MM.1S (cell line): ENCODE results near the gene ARGLU1.

Experiments used
- DNase-seq: peaks from one replicate; pipeline ENCODE4 v3.0.0-alpha.2; 2015
- H2AFZ ChIP-seq: fragments of 300-600 bp; sonication (generic); 2 replicates; pipeline ENCODE4 v1.6.0; 2016; ENCODE audit warnings: antibody characterized with exemption, low read length
- H3F3A ChIP-seq: fragments of 300-600 bp; sonication (generic); 2 replicates; pipeline ENCODE4 v1.6.1; 2016; ENCODE audit warnings: mild to moderate bottlenecking, antibody characterized with exemption, low read length, moderate library complexity, mixed read lengths; ENCODE audit not compliant: insufficient read depth
- H3K27ac ChIP-seq: fragments of 300-600 bp; sonication (generic); 2 replicates; pipeline ENCODE4 v1.5.1; 2016; ENCODE audit warnings: mild to moderate bottlenecking, low read length
- H3K27me3 ChIP-seq: fragments of 300-600 bp; sonication (generic); replicated peaks from 2 replicates; pipeline ENCODE4 v1.6.0; 2016; ENCODE audit warnings: low read length; ENCODE audit not compliant: insufficient read depth
- H3K36me3 ChIP-seq: fragments of 300-600 bp; sonication (generic); replicated peaks from 2 replicates; pipeline ENCODE4 v1.6.1; 2016; ENCODE audit warnings: mild to moderate bottlenecking, low read length, mixed read lengths; ENCODE audit not compliant: insufficient read depth
- H3K4me1 ChIP-seq: fragments of 300-600 bp; sonication (generic); 2 replicates; pipeline ENCODE4 v1.6.1; 2016; ENCODE audit warnings: low read length, mixed read lengths
- H3K4me2 ChIP-seq: fragments of 300-600 bp; sonication (generic); 2 replicates; pipeline ENCODE4 v1.6.0; 2016; ENCODE audit warnings: low read depth, low read length
- H3K4me3 ChIP-seq: fragments of 300-600 bp; sonication (generic); 2 replicates; pipeline ENCODE4 v1.5.1; 2016; ENCODE audit warnings: low read length, mixed read lengths
- H3K79me2 ChIP-seq: fragments of 300-600 bp; sonication (generic); 2 replicates; pipeline ENCODE4 v1.6.1; 2016; ENCODE audit warnings: mixed run types, low read length, mixed read lengths
- H3K9ac ChIP-seq: fragments of 300-600 bp; sonication (generic); 2 replicates; pipeline ENCODE4 v1.6.1; 2016; ENCODE audit warnings: low read length, mixed read lengths
- H3K9me2 ChIP-seq: fragments of 300-600 bp; sonication (generic); replicated peaks from 2 replicates; pipeline ENCODE4 v1.6.1; 2016; ENCODE audit warnings: mild to moderate bottlenecking, low read length, mixed read lengths; ENCODE audit not compliant: insufficient read depth
- H3K9me3 ChIP-seq: fragments of 300-600 bp; sonication (generic); replicated peaks from 2 replicates; pipeline ENCODE4 v1.6.1; 2016; ENCODE audit warnings: mild to moderate bottlenecking, low read length, mixed read lengths; ENCODE audit not compliant: insufficient read depth
- H4K20me1 ChIP-seq: fragments of 300-600 bp; sonication (generic); 2 replicates; pipeline ENCODE4 v1.6.1; 2016; ENCODE audit warnings: mild to moderate bottlenecking, low read length, moderate library complexity, mixed read lengths; ENCODE audit not compliant: insufficient read depth
- EZH2 ChIP-seq: fragments of 300-600 bp; sonication (generic); optimal IDR thresholded peaks from 2 replicates; pipeline ENCODE3; 2017; ENCODE audit warnings: low read depth, mild to moderate bottlenecking, antibody characterized with exemption, low read length, mixed read lengths
- EZH2phosphoT487 ChIP-seq: fragments of 300-600 bp; sonication (generic); IDR thresholded peaks from 2 replicates; pipeline ENCODE4 v1.6.1; 2018; ENCODE audit warnings: antibody characterized with exemption, low read length
- TF ChIP-seq, protein P1 (sequence below): fragments of 300-600 bp; sonication (generic); IDR thresholded peaks from 2 replicates; pipeline ENCODE4 v1.5.1; 2016; ENCODE audit warnings: antibody characterized with exemption, low read length, mixed read lengths

The ARGLU1 gene

DNA sequence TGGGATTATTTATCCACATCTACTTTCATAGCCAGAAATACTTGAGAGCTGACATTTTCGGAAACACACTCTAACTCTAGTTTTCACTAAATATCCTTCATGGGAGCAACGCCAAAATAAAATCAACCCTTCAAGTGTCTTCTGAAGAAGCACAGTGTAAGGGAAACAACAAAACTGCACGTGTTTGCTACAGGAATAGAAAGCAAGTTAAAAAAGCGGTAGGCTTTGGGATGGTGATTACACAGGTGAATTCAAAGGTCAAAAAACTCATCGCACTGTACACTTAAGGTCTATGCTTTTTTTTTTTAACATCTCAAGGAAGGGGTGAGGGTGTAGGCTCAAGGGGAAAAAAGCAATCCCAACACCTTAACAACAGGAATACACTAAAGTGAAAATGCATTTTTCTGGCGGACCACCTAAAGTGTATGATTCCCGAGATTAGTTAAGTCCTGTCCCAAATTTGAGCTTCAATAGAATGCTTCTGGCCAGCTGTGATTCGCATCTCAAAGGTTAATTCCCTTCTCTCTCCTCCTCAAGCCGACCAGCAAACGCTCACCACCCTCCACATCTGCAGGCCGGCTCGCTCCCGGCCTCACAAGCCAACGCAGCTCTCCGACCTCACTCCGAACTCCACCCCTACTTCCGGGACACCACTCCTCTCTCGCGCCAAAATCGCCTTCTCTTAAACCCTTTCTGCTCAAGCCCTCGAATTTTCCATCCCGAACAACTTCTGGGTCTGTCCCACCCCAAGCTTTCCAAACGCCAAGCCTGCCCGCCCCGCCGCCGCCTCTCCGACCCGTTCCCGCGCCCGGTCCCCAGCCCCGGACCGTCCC, 1.1 kb downstream of the ARGLU1 start:
- Histone ChIP-seq H3K4me3 (peak overlapping the region; percentile 98), H3K27ac (peak overlapping the region; percentile 93), H3K4me2 (peak overlapping the region; percentile 90), H3K9me2 (no peaks in the 10 kb centered on the region), H3K9me3 (no peaks in the 10 kb centered on the region), H3F3A (peaks cover 10% of the 10 kb centered on the region; the same call in 1 of the 2 replicates), H3K27me3 (no peaks in the 10 kb centered on the region), H2AFZ (no peak overlapping the region), H4K20me1 (peaks cover 49% of the 10 kb centered on the region), H3K4me1 (peaks cover 30% of the 10 kb centered on the region), H3K79me2 (peaks cover 60% of the 10 kb centered on the region), H3K9ac (peak overlapping the region; percentile 98), H3K36me3 (no peaks in the 10 kb centered on the region)
- DNase-seq = peak; percentile 77
- TF ChIP-seq EZH2phosphoT487 (no peak), EZH2 (no peak)
- TF ChIP-seq, protein P1, sequence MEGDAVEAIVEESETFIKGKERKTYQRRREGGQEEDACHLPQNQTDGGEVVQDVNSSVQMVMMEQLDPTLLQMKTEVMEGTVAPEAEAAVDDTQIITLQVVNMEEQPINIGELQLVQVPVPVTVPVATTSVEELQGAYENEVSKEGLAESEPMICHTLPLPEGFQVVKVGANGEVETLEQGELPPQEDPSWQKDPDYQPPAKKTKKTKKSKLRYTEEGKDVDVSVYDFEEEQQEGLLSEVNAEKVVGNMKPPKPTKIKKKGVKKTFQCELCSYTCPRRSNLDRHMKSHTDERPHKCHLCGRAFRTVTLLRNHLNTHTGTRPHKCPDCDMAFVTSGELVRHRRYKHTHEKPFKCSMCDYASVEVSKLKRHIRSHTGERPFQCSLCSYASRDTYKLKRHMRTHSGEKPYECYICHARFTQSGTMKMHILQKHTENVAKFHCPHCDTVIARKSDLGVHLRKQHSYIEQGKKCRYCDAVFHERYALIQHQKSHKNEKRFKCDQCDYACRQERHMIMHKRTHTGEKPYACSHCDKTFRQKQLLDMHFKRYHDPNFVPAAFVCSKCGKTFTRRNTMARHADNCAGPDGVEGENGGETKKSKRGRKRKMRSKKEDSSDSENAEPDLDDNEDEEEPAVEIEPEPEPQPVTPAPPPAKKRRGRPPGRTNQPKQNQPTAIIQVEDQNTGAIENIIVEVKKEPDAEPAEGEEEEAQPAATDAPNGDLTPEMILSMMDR = no peak

DNA sequence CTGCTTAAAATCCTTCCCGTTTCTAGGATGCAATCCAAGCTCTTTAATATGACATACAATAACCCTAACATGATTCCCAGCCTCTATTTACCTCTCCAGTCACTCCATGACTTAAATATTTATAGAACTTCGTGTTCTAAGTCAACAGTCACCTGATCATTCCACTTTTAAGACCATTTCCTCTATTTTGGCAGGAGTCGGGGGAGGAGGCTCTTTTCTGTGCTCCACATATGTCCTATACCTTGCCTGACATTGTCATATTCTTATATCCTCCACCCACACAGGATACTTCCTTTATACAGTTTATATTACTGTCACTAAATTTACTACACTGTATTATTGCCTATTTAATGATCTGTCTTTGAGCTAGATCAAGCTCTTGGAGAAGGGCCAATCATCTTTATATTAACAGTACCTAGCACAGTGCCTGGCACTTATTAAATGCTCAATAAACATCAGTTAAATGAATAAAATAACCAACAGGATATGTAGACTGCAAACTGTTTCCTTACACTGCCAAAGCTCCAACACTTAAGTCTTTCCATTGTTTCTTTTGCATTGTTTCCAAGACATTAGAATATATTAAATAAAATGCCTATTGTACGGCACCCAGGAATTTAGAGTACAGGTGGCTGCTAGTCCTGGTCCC, 2.7 kb downstream of the ARGLU1 start:
- Histone ChIP-seq H3K4me2 (peak overlapping the region; percentile 90), H2AFZ (no peak overlapping the region), H3K79me2 (peaks cover 77% of the 10 kb centered on the region), H3K9me2 (no peaks in the 10 kb centered on the region), H3K9me3 (no peaks in the 10 kb centered on the region), H3K9ac (no peak overlapping the region), H3K4me1 (peaks cover 30% of the 10 kb centered on the region), H3K27ac (no peak overlapping the region), H4K20me1 (peaks cover 65% of the 10 kb centered on the region), H3F3A (peaks cover 10% of the 10 kb centered on the region; the same call in 1 of the 2 replicates), H3K4me3 (peak overlapping the region; percentile 98; the same call in 1 of the 2 replicates), H3K27me3 (no peaks in the 10 kb centered on the region), H3K36me3 (no peaks in the 10 kb centered on the region)
- TF ChIP-seq, protein P1 = no peak
- TF ChIP-seq EZH2phosphoT487 (no peak), EZH2 (no peak)
- DNase-seq = no peak

DNA sequence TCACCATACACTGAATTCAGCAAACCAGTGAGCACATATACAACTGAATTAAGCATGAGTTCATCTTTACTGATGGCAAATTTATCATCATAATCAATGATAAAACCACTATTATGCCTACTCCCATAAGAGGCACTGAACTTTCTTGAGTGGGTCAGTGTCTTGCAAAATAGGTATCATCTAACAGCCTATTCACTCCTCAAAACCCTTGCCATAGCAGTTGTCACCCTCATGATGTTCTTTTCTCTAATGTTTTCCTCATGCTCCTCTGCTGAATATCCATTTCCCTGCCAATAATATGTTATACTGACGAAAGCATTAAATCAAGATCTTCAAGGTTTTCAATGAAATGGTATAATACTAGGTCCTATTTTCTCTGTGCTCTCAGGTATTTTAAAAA, 5.6 kb downstream of the ARGLU1 start:
- H3K9ac ChIP-seq = no peak overlapping the region
- no peaks in the 10 kb centered on the region for H3K9me3 ChIP-seq
- peaks cover 11% of the 10 kb centered on the region; the same call in 1 of the 2 replicates for H3K36me3 ChIP-seq
- H4K20me1 ChIP-seq = peaks cover 89% of the 10 kb centered on the region
- H3K4me1 ChIP-seq = peaks cover 30% of the 10 kb centered on the region
- no peak overlapping the region for H2AFZ ChIP-seq
- no peak for DNase-seq
- no peaks in the 10 kb centered on the region for H3K27me3 ChIP-seq
- no peak overlapping the region for H3K4me2 ChIP-seq
- H3K9me2 ChIP-seq = no peaks in the 10 kb centered on the region
- no peak overlapping the region for H3K4me3 ChIP-seq
- 0 out of 2 replicates have a peak, but pooled peaks cover 5% of the 10 kb centered on the region for H3F3A ChIP-seq
- peaks cover 99% of the 10 kb centered on the region for H3K79me2 ChIP-seq
- H3K27ac ChIP-seq = no peak overlapping the region
- TF ChIP-seq EZH2 = no peak
- no peak for TF ChIP-seq EZH2phosphoT487
- TF ChIP-seq, protein P1 = no peak
